H1 (cell line): ENCODE measurements around the gene ZFP37. TPM values are rescaled to one million over a fixed set of nuclear protein-coding genes. Genes with fewer than 3 reads are reported as not detected.

ENCODE experiments used
- CTCF ChIA-PET: fragments of 300-600 bp; sonication (Branson Sonifier 250); formaldehyde crosslinking; loops from one replicate; lab custom pipeline; 2021; ENCODE audit not compliant: partially characterized antibody; lab: Charles Lee
- POLR2A ChIA-PET: fragments of 300-600 bp; sonication (Branson Sonifier 250); formaldehyde crosslinking; loops from one replicate; lab custom pipeline; 2021; ENCODE audit warnings: inconsistent platforms; ENCODE audit not compliant: partially characterized antibody; lab: Charles Lee
- DNase-seq, 2 experiments: peaks; one replicate each; pipeline versions ENCODE4 v3.0.0 to v3.0.0-alpha.2; 2010 to 2022; ENCODE audit warnings: low spot score in 2 of 2, low read depth in 1 of 2, mixed read lengths in 1 of 2
- FAIRE-seq: peaks from 2 replicates; lab custom pipeline; 2011; peaks lifted over from hg19 to GRCh38; lab: Jason Lieb, UNC
- H2AFZ ChIP-seq: 2 replicates; pipeline ENCODE4 v1.8.1; 2012; ENCODE audit warnings: low read length, inconsistent platforms
- H2AK5ac ChIP-seq: 2 replicates; pipeline ENCODE4 v1.6.1; 2013; ENCODE audit warnings: low read depth, low read length
- H2BK120ac ChIP-seq: replicated peaks from 2 replicates; pipeline ENCODE3; 2013; ENCODE audit warnings: low read depth, low read length, inconsistent platforms
- H2BK12ac ChIP-seq: 2 replicates; pipeline ENCODE4 v1.6.1; 2013; ENCODE audit warnings: low read depth, low read length
- H2BK15ac ChIP-seq: 2 replicates; pipeline ENCODE4 v1.6.1; 2013; ENCODE audit warnings: low read length
- H2BK20ac ChIP-seq: 2 replicates; pipeline ENCODE4 v1.6.1; 2013; ENCODE audit warnings: low read length
- H2BK5ac ChIP-seq: 2 replicates; pipeline ENCODE4 v1.6.1; 2013; ENCODE audit warnings: low read depth, low read length
- H3K14ac ChIP-seq: 2 replicates; pipeline ENCODE4 v1.6.1; 2013; ENCODE audit warnings: inconsistent platforms; ENCODE audit not compliant: insufficient read length
- H3K18ac ChIP-seq: 2 replicates; pipeline ENCODE4 v1.6.1; 2013; ENCODE audit warnings: low read length; ENCODE audit errors: extremely low read depth
- H3K23ac ChIP-seq: 2 replicates; pipeline ENCODE4 v1.6.1; 2013; ENCODE audit warnings: inconsistent platforms; ENCODE audit not compliant: insufficient read length
- H3K23me2 ChIP-seq: 2 replicates; pipeline ENCODE4 v1.6.1; 2013; ENCODE audit warnings: low read depth, low read length
- H3K27ac ChIP-seq: 2 replicates; pipeline ENCODE4 v1.6.1; 2011; ENCODE audit warnings: low read depth, low read length, inconsistent platforms
- H3K27me3 ChIP-seq, 4 experiments: replicated peaks in 1 of 4; 1 replicate in 1 of 4; 2 replicates in 3 of 4; pipeline versions ENCODE4 v1.6.1 to v1.8.1; 2011 to 2013; ENCODE audit warnings: low read length in 3 of 4, mild to moderate bottlenecking in 3 of 4, inconsistent platforms in 2 of 4, mixed read lengths in 2 of 4, moderate library complexity in 1 of 4; ENCODE audit not compliant: control insufficient read depth in 3 of 4, insufficient read depth in 3 of 4; ENCODE audit errors: extremely low read depth in 1 of 4
- H3K36me3 ChIP-seq, 4 experiments: 2 replicates each; pipeline versions ENCODE4 v1.6.1 to v1.8.1; 2011 to 2013; ENCODE audit warnings: mild to moderate bottlenecking in 4 of 4, low read length in 3 of 4, moderate library complexity in 2 of 4, control low read depth in 1 of 4, inconsistent platforms in 1 of 4; ENCODE audit not compliant: insufficient read depth in 4 of 4, control insufficient read depth in 2 of 4
- H3K4ac ChIP-seq: replicated peaks from 2 replicates; pipeline ENCODE3; 2013; ENCODE audit warnings: low read length, low read depth, mixed read lengths, inconsistent platforms; ENCODE audit not compliant: insufficient read length
- H3K4me1 ChIP-seq, 4 experiments: replicated peaks in 1 of 4; 1 replicate in 1 of 4; 2 replicates in 3 of 4; pipeline versions ENCODE4 v1.6.1 to v1.8.1; 2011 to 2013; ENCODE audit warnings: low read length in 3 of 4, inconsistent platforms in 2 of 4, mixed read lengths in 1 of 4; ENCODE audit not compliant: insufficient read depth in 4 of 4, control insufficient read depth in 3 of 4
- H3K4me2 ChIP-seq, 2 experiments: 2 replicates each; pipeline versions ENCODE4 v1.6.1 to v1.8.1; 2011 to 2013; ENCODE audit warnings: low read depth in 2 of 2, low read length in 2 of 2, control low read depth in 1 of 2, inconsistent platforms in 1 of 2, mild to moderate bottlenecking in 1 of 2; ENCODE audit not compliant: insufficient read depth in 1 of 2
- H3K4me3 ChIP-seq, 4 experiments: fragments of 200-600, 300-600 bp in 1 of 4; sonication (generic), shearing (Covaris generic), sonication (Bioruptor Twin) in 1 of 4; 2 replicates each; pipeline versions ENCODE4 v1.5.1 to v1.8.1; 2011 to 2016; ENCODE audit warnings: low read length in 4 of 4, low read depth in 3 of 4, control low read depth in 2 of 4, inconsistent platforms in 2 of 4, mild to moderate bottlenecking in 2 of 4, mixed read lengths in 1 of 4, moderate library complexity in 1 of 4; ENCODE audit not compliant: insufficient read depth in 2 of 4; ENCODE audit errors: extremely low read depth in 1 of 4
- H3K56ac ChIP-seq: replicated peaks from 2 replicates; pipeline ENCODE3; 2013; ENCODE audit warnings: low read depth, mild to moderate bottlenecking, mixed read lengths, low read length, inconsistent platforms; ENCODE audit not compliant: insufficient read length
- H3K79me1 ChIP-seq: 2 replicates; pipeline ENCODE4 v1.6.1; 2013; ENCODE audit warnings: low read depth, low read length, control low read depth
- H3K79me2 ChIP-seq, 2 experiments: 2 replicates each; pipeline versions ENCODE4 v1.6.1 to v1.8.1; 2012 to 2013; ENCODE audit warnings: low read length in 2 of 2, mild to moderate bottlenecking in 2 of 2, inconsistent platforms in 1 of 2; ENCODE audit not compliant: insufficient read depth in 2 of 2, control insufficient read depth in 1 of 2
- H3K9ac ChIP-seq, 4 experiments: replicated peaks in 1 of 4; 1 replicate in 1 of 4; 2 replicates in 3 of 4; pipeline versions ENCODE4 v1.6.1 to v1.8.1; 2011 to 2013; ENCODE audit warnings: low read depth in 3 of 4, low read length in 3 of 4, control low read depth in 2 of 4, mild to moderate bottlenecking in 2 of 4, moderate library complexity in 2 of 4, inconsistent platforms in 1 of 4; ENCODE audit errors: extremely low read depth in 1 of 4
- H3K9me3 ChIP-seq, 2 experiments: 2 replicates each; pipeline versions ENCODE4 v1.6.1 to v1.8.1; 2012 to 2013; ENCODE audit warnings: mild to moderate bottlenecking in 2 of 2, moderate library complexity in 2 of 2, control low read depth in 1 of 2, inconsistent platforms in 1 of 2, low read depth in 1 of 2, low read length in 1 of 2, mixed read lengths in 1 of 2; ENCODE audit not compliant: insufficient read depth in 2 of 2
- H4K20me1 ChIP-seq, 2 experiments: replicated peaks in 1 of 2; 2 replicates each; pipeline versions ENCODE3 to v1.8.1; 2011 to 2013; ENCODE audit warnings: inconsistent platforms in 2 of 2, low read length in 2 of 2, mild to moderate bottlenecking in 1 of 2; ENCODE audit not compliant: insufficient read depth in 2 of 2, control insufficient read depth in 1 of 2
- H4K5ac ChIP-seq: 2 replicates; pipeline ENCODE4 v1.6.1; 2013; ENCODE audit warnings: low read length, low read depth, mixed read lengths, inconsistent platforms; ENCODE audit not compliant: insufficient read length
- H4K8ac ChIP-seq: 2 replicates; pipeline ENCODE4 v1.8.0; 2013; ENCODE audit warnings: mild to moderate bottlenecking, moderate library complexity, low read length, inconsistent platforms; ENCODE audit not compliant: insufficient read depth; ENCODE audit errors: extremely low read depth
- H4K91ac ChIP-seq: replicated peaks from 2 replicates; pipeline ENCODE3; 2013; ENCODE audit warnings: low read length, mixed read lengths, inconsistent platforms; ENCODE audit not compliant: insufficient read length
- ATF2 ChIP-seq: IDR thresholded peaks from 2 replicates; pipeline ENCODE4 v1.6.1; 2012; ENCODE audit warnings: low read length, inconsistent platforms
- EGR1 ChIP-seq: IDR thresholded peaks from 2 replicates; pipeline ENCODE4 v1.6.1; 2011; ENCODE audit warnings: low read depth, low read length, borderline replicate concordance
- EP300 ChIP-seq, 2 experiments: IDR thresholded peaks; 1 replicate in 1 of 2; 2 replicates in 1 of 2; pipeline ENCODE4 v1.6.1; 2011 to 2012; ENCODE audit warnings: low read depth in 2 of 2, low read length in 2 of 2, mild to moderate bottlenecking in 2 of 2, borderline replicate concordance in 1 of 2, inconsistent platforms in 1 of 2, moderate library complexity in 1 of 2
- MAFK ChIP-seq: IDR thresholded peaks from 2 replicates; pipeline ENCODE4 v1.6.1; 2012; ENCODE audit warnings: low read depth, mild to moderate bottlenecking, improper control_type of control experiment, low read length
- NANOG ChIP-seq: IDR thresholded peaks from 2 replicates; pipeline ENCODE4 v1.6.1; 2011; ENCODE audit warnings: low read length, low read depth, mild to moderate bottlenecking, inconsistent platforms; ENCODE audit not compliant: insufficient read depth, poor library complexity, severe bottlenecking
- RNF2 ChIP-seq: fragments of 200-900, 300-1000 bp; sonication (generic); IDR thresholded peaks from 2 replicates; pipeline ENCODE4 v1.7.1; 2016; ENCODE audit warnings: borderline replicate concordance, low read depth, mild to moderate bottlenecking, antibody characterized with exemption, low read length; ENCODE audit not compliant: poor library complexity, severe bottlenecking; ENCODE audit errors: missing control alignments
- SIRT6 ChIP-seq: IDR thresholded peaks from one replicate; pipeline ENCODE4 v1.7.1; 2012; ENCODE audit warnings: low read length, inconsistent platforms
- WGBS, 2 experiments: shearing (Covaris generic) in 1 of 2; methylation state at CpG; one replicate each; pipeline versions ENCODE4 v1.1.6 to v1.1.7; 2013 to 2015; ENCODE audit warnings: low lambda C conversion rate in 2 of 2, mixed read lengths in 2 of 2, inconsistent platforms in 1 of 2, low coverage in 1 of 2, missing lambda C conversion rate in 1 of 2; ENCODE audit not compliant: insufficient replicate concordance in 2 of 2, insufficient coverage in 1 of 2, insufficient read length in 1 of 2; ENCODE audit errors: extremely low coverage in 1 of 2, missing lambda C conversion rate in 1 of 2; 5-methylcytosine and 5-hydroxymethylcytosine counted together
- polyA plus RNA-seq, 7 experiments: library from polyadenylated mRNA; depleted of rRNA in 3 of 7; stranded (reverse) in 5 of 7; unstranded in 2 of 7; fragments of >200 nt in 5 of 7; fragments of 200-250 nt in 2 of 7; gene quantifications; 1 replicate in 5 of 7; 2 replicates in 1 of 7; 4 replicates in 1 of 7; pipeline versions ENCODE4 v1.2.1 to v1.2.3, GENCODE V29; 2011 to 2013; ENCODE audit warnings: missing spikeins in 2 of 7, mixed read lengths in 2 of 7
- total RNA-seq: library from RNA; stranded (reverse); fragmentation: NEBNext Ultra II Directional; extraction: Animal tissue kit (Norgen Biotek cat#: 25700); gene quantifications from 2 replicates; pipeline ENCODE4 v1.2.1, GENCODE V29; 2021

The ZFP37 gene
- total and polyA plus RNA-seq, 2 of the 8 experiments (the other 6 are each of a cell fraction or from before 2014, with no cell fraction given) = 0.38 to 5.1 TPM

GRCh38 chr9:113005777-113006176, 50.7 kb downstream of the ZFP37 start:
- Histone ChIP-seq H4K20me1 (no peaks in the 10 kb centered on the region), H3K14ac (no peak overlapping the region), H4K91ac (no peak overlapping the region), H3K23me2 (no peaks in the 10 kb centered on the region), H3K23ac (no peak overlapping the region), H3K79me2 (no peaks in the 10 kb centered on the region), H3K36me3 (peaks cover 0 to 43% (median 16%) of the 10 kb centered on the region in 4 experiments; a peak in 7 of 8 replicates), H3K27me3 (no peaks in the 10 kb centered on the region), H3K9me3 (peaks cover 27 to 32% of the 10 kb centered on the region in 2 experiments), H3K4me3 (peak overlapping the region in 1 of 4 experiments; percentile 30; a peak in 1 of 8 replicates), H3K4ac (peak overlapping the region; percentile 69), H3K27ac (no peak overlapping the region), H2BK5ac (no peak overlapping the region), H3K4me2 (no peak overlapping the region), H2BK15ac (no peak overlapping the region), H4K5ac (peak overlapping the region; percentile 52), H3K56ac (no peak overlapping the region), H2AFZ (no peak overlapping the region), H2AK5ac (no peak overlapping the region), H3K9ac (no peak overlapping the region), H2BK120ac (no peak overlapping the region), H3K4me1 (no peaks in the 10 kb centered on the region), H4K8ac (no peak overlapping the region), H3K79me1 (no peaks in the 10 kb centered on the region), H3K18ac (no peak overlapping the region), H2BK20ac (no peak overlapping the region), H2BK12ac (no peak overlapping the region)
- ChIA-PET POLR2A (no interaction called here), CTCF (no interaction called here)
- DNase-seq (no peak), FAIRE-seq (no peak)
- 53% methylated on average over 1 of the region's 1 CpG; no CpG with 5 or more reads in 1 of the 2 experiments for WGBS, 2 experiments
- TF ChIP-seq SIRT6 = no peak
- no peak for TF ChIP-seq EGR1
- TF ChIP-seq EP300 (IDR thresholded peaks at IDR 0.05; ENCODE audit: borderline replicate concordance in 1 of 2, low read depth in 2 of 2, low read length in 2 of 2) = no peak
- TF ChIP-seq MAFK = no peak
- no peak for TF ChIP-seq NANOG
- TF ChIP-seq RNF2 = no peak
- no peak for TF ChIP-seq ATF2
